NCI-H128 (cell line): Measurements from ENCODE around the gene FAH.

Experiments
- DNase-seq: peaks from one replicate; lab custom pipeline; 2025; ENCODE audit not compliant: unreplicated experiment; lab: John Stamatoyannopoulos, UW

FAH gene

GRCh38 chr15:80171787-80172186 lies 19.0 kb downstream of the FAH start:
- no peak for DNase-seq

DNA sequence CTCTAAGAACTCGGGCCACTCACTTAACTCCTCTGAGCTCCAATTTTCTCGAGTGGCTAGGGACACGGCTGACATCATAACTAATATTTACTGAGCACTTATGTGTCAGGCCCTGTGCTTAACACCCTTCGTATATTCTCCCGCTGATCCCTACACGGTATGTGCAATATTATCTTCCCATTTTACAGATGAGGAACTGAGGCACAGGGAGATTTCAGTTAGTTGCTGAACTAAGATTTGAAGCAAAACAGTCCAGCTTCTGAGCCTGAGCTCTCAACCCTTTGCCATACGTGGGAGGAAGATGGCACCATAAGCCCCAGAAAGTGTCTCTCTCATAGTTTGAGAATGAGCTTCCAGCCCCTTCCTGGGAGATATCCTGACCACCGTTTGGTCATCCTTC lies 19.6 kb downstream of the FAH start:
- DNase-seq: no peak

DNA sequence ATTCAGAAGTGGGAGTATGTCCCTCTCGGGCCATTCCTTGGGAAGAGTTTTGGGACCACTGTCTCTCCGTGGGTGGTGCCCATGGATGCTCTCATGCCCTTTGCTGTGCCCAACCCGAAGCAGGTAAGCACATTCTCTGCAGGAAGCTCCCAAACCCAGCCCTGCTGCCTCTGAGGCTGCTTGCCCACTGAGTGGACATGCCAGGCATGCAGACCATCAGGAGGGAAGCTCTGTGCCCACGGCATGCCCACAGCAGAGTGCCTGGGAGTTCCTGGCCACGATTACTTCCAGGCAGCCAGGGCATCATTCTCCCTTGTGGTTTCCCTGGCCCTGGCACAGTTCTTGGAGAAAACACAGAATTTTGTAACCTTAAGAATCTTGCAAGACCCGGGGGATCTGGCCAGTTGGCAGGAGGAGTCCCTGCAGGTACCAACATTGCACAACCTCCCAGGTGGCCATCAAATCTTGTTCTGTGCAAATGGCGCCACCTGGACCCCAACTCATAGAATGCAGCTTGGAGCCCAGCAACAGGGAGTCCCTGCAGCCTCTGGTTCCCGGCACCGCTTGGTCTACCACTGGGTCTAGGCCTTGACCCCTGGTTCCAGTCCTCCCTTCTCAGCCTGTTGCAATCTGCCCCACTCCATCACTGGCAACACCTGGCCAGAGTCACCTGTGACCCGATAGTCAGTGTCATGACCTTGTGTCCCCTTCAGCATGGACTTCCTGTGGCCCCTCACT lies 20.4 kb downstream of the FAH start:
- DNase-seq: no peak

- no peak for DNase-seq
Observed at GRCh38 chr15:80174017-80174746, 21.4 kb downstream of the FAH start.

DNA sequence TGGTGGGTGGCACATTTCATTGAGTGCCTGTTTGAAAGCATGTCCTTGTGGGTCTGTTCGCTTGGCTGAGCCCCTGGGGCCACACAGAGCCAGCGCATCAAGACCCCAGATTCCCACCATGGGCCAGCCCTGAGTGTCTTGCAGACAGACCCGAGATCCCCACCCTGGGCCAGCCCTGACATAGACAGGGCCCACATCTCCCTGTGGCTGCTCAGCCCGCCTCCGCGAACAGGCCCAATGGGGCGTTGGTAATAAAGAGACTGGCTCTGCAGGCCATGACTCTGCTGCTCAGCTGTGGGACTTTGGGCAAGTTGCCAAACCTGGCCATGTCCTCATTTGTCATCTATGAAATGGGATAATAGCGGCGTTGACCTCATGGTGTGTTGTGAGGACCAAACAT lies 22.6 kb downstream of the FAH start:
- DNase-seq: no peak

- DNase-seq: no peak
Observed at GRCh38 chr15:80176443-80176842, 23.6 kb downstream of the FAH start.

DNA sequence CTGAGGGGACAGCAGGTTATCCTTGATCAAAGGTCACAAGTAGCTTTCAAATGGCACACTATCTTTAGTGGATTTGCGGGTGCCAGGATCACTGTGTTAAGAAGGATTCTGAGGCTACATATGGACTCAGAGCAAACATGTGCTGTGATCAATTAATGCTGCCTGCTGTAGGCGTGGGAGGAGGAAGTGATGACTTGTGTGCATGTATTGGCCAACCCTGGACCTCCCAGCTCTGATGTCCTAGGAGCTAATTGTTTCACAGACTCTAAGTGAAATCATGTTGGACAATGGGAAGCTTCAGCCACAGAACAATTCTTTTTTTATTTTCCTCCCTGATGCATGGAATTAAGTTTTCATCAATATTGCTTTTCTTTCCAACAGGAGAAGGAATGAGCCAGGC lies 24.4 kb downstream of the FAH start:
- no peak for DNase-seq

DNA sequence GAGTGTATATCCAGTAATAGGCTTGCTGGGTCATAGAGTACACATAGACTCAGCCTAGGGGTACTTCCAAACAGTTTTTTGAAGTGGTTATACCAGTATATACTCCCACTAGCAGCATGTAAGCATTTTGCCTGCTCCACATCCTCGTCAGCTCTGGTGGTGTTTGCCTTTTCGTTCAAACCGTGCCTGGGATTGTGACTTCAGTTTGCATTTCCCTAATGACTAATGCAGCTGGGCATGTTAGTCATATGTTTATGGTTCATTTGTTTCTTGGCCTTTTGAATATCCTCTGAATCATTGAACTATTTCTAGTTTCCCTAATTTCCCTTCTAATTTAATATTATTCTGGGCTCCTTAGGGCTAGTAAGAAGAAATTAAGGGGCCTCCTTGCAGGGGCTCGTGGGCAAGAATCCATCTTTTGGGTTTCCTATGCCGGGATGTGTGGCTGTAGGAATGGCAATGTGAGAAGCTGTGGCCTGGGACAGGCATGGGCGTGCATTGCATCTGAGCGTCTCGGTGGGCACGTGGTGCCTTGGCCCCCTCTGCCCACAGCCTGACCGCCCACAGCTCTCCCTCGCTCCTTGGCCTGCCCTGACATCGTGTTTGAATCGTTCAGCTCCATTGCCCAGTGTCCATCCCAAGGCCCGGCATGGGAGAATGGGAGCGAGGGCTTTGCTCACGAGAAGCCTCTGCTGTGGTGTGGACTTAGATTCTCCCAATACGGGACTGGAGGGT lies 26.4 kb downstream of the FAH start:
- DNase-seq: no peak

GRCh38 chr15:80179935-80180334 lies 27.1 kb downstream of the FAH start:
- DNase-seq: no peak

DNA sequence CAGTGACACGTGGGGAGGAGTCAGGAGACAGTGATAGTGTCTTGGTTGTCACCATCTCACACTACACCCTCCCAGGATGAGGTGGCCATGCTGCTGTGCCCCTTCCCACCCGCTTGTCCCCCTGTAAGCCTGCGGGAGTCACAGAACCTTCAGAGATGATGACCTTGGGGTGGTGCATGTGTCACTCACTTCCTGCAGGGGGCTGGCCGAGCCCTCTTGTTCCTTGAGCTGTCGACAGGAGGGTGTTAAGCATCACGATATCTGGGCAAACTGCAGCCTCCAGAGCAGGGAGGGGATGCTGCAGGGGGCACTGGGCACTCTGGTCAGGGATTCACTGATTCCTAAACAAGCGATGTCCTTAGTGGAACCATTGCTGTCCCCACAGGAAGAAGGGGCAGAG lies 27.7 kb downstream of the FAH start:
- no peak for DNase-seq

- DNase-seq: no peak
Observed at GRCh38 chr15:80180986-80181385, 28.2 kb downstream of the FAH start.

GRCh38 chr15:80182611-80183261 lies 29.9 kb downstream of the FAH start:
- no peak for DNase-seq

DNA sequence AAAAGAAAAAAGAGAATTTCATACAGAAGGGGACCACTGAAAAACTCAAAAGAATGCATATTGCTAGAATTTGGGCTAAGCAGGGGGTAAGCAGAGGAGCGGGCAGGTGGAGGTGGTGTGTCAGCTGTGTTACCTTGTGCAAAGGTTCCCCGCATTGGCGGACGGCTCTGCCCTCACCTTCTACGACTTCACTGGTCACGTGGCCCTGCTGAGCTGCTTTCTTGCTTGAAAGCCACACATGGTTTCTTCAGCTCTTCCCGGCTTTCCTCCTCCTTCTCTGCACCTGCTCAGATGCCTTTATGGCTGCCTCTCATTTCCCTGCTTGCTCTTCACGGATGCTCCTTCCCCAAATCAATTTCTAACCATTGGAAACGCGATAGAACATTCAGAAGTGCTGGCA lies 30.5 kb downstream of the FAH start:
- no peak for DNase-seq

- DNase-seq: no peak
Observed at GRCh38 chr15:80183886-80184285, 31.1 kb downstream of the FAH start.

- DNase-seq: no peak
Observed at GRCh38 chr15:80184554-80184953, 31.8 kb downstream of the FAH start.

DNA sequence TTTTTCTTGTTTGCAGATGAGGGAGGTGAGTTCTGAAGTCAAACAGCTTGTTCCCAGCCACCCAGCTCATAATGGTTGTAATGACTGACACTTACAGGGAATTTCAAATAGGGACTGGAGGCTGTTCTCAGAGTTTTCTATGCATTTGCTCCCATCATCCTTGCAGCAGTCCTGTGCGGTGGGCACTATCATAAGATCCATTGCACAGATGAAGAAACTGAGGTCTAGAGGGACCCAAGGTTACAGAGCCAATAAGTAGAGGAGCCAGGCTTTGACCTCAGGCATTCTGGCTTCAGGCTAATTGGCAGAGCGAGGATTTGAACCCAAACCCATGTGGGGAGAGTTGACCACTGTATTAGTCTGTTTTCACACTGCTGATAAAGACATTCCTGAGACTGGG lies 32.4 kb downstream of the FAH start:
- DNase-seq: no peak

DNA sequence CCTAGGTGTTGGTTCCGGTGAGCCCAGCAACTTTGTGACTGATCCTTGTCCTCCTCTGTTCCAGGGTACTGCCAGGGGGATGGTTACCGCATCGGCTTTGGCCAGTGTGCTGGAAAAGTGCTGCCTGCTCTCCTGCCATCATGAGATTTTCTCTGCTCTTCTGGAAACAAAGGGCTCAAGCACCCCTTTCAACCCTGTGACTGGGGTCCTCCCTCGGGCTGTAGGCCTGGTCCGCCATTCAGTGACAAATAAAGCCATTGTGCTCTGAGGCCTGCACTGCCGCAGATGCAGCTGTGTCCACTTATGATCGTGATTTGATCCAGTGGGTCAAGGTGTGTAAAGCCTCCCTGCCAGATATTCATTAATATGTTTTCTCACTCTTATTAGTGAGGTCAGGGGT lies 33.3 kb downstream of the FAH start:
- no peak for DNase-seq

DNA sequence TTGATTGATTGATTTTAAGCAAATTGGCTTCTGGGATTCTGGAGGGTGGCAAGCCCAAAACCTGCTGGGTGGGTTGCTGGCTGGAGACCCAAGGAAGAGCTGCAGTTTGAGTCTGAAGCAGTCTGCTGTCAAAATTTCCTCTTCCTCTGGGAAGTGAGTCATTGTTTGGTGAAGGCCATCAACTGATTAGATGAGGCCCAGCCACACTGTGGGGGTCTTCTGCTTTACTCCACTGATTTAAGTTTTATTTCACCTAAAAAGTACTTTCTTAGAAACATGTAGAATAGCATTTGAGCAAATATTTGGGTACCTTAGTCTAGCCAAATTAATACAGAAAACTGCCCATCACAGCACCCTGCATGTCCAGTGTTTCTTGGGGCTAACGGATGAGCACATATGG lies 33.8 kb downstream of the FAH start:
- no peak for DNase-seq

- no peak for DNase-seq
Observed at GRCh38 chr15:80188251-80188650, 35.5 kb downstream of the FAH start.

GRCh38 chr15:80191198-80191597 lies 38.4 kb downstream of the FAH start:
- DNase-seq: no peak

DNA sequence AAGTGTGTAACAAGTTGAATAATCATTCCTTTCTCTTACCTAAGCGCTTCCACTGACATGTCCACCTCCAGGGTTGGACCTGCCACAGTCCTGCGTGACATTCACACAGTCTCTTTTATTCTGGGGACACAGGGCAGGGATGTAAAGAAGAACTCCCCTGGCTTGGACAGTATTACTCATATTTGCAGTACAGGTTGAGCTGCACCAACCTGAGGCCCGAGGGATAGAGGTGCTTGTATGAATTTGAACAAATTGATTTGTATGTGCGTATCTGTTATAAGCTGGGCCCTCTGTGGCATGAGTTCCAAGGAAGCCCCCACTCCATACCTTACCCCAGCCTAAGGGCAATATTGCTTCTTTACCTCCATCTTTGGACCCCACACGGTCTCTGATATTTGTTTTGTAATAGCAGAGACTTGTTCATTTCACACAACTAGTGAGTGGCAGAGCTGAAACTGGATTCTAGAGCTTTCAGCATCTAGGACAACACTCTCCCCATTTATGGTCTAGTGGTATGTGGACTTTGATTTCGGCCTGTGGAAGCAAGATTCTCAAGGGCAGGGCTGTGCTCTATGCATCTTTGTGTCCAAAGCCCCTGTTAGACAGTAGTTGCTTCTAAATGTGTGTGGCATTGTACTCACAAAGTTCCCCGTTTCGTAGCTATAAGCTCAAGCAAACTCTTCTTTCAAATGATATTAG lies 39.2 kb downstream of the FAH start:
- DNase-seq: no peak
